Stimulated activated CD4-positive, alpha-beta T cell treated with anti-CD3 and anti-CD28 coated beads, Interleukin-1b, Interleukin-23, amount 100 ng/mL, for 48 hours (primary cell): ENCODE results near the gene SGSM1.

Experiments
- DNase-seq: peaks from one replicate; pipeline ENCODE4 v3.0.0-alpha.2; 2020

SGSM1 gene

DNA sequence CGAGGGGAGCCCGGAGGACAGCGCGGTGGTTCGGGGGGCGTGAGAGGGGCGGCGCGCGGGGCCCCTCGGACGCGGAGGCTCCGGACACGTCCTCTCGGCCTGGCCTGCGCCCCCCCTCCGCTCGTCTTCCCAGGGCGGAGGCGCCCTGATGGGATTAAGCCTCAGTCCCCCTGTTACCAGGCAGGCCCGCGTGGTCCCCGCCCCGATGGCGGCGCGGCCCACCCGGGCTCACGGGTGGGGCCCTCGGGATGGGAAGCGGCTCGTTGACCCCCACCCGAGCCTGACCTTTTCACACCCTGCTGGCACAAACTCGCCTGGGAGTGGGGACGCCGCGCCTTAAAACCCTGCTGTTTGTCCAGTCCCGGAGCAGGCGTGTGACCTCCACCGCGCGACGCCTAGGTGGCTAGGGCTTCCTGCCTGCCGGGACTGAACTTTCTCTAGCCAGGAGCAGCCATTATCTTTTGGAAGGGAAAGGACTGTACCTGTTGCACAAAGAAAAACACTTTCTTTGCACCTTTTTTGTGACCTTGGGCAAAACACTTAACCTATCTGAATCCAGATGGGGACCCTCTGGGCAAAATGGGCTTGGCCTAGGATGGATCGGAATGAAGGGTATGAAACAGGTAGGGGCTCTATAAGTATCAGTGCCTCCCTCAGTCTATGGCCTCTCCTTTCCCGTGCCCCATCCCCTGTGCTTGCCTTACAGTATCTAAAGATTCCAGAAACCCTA is 147.5 kb downstream of the SGSM1 start:
- DNase-seq: no peak

DNA sequence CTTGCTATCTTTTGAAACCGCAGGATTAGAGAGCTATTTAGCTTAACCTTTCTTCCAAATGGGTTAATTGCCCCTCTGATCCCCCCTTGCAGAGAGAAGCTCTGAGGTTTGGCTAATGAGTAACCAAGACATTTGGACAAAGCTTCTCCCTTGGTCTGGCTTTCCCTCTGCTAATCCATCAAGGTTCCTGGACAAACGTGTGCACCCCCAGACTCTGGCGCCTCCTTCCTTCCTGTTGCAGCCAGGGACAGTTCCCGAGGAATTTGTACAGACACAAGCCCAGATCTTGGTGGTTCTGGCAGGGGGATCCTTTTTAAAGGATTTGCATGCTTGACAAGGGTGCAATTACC is 148.1 kb downstream of the SGSM1 start:
- no peak for DNase-seq

DNA sequence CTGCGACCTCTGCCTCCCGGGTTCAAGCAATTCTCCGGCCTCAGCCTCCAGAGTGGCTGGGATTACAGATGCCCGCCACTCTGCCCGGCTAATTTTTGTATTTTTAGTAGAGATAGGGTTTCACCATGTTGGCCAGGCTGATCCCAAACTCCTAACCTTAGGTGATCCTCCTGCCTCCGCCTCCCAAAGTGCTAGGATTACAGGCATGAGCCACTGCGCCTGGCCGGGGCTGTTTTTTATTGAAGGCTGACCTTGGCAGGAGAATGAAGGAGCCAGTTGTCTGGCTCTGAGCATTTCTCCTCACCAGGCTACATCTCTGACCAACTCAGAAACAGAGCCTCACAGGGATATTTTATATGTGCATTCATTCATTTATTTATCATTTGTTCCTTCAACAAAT is 148.8 kb downstream of the SGSM1 start:
- DNase-seq: no peak

DNA sequence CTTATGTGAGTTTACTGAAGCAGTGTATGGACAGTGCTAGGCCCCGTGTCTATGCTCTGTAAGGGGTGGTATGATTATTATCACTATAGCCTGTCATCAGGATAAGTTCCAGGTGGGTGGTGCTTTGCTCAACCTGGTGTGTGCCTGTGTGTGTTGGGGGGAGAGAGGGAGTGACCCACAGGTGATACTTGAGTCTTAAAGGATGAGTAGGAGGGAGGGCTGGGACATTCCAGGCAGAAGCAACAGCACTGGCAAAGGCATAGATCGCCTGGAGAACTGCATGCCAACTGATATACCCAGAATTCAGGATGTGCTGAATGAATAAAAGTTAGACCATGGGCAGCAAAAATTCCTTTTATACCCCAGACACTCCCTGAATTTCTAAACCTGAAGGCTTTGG is 151.0 kb downstream of the SGSM1 start:
- no peak for DNase-seq

DNA sequence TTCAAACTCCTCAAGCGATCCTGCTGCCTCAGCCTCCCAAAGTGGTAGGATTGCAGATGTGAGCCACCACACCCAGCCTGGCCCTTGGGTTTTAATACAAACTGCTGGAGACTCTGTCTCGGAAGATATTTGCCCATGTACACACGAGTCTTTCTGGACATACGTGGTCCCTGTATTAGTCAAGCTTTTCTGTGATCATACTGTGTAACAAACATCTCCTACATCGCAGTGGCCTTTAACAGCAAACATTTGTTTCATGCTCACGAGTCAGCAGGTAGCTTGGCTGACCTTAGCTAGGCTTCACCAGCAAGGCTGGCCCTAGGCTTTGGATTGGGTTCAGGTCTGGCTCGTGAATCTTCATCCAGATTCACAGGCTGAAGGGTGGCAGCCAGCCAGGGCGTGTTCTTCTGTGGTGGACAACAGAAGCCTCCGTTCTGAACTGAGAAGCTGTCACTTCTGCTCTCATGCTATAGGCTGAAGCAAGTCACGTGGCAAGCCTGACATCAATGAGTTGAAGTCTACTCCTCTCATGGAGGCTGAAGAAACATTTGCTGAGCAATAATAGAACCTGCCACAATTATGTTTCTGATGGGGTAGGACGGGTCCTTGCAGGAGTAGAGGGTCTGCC is 155.3 kb downstream of the SGSM1 start:
- no peak for DNase-seq

DNA sequence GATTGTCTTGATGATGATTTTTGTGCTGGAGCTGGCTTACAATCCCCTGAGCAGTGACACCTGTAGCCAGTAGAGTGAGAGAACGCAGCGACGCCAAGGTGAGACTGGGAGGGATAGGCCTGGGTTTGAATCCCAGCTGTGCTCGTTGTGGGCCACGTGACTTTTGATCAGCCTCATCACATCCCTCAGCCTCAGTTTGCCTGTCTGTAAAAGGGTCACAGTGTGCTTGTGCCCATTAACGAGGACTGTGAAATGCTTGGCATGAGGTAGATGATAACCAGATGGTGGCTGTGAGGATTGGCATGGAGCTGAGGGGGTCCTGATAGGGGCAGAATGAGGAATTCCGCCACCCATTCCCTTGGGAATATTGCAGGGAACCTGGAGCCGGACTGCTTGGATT is 156.1 kb downstream of the SGSM1 start:
- no peak for DNase-seq

DNA sequence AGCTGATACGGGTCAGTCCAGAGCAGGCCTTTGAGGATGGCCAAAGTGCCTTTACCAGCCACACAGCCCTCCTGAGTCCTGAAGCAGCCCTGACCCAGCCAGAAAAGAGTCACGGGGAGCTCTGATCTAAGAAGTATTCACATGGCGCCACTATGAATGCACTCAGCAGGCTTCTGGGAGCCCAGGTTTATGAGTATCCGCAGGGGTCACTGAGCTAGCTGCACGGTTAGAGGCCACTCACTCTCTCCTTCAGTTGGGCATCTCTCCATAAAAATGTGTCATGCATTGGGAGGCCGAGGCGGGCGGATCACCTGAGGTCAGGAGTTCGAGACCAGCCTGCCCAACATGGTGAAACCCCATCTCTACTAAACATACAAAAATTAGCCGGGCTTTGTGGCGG is 156.8 kb downstream of the SGSM1 start:
- DNase-seq: no peak

DNA sequence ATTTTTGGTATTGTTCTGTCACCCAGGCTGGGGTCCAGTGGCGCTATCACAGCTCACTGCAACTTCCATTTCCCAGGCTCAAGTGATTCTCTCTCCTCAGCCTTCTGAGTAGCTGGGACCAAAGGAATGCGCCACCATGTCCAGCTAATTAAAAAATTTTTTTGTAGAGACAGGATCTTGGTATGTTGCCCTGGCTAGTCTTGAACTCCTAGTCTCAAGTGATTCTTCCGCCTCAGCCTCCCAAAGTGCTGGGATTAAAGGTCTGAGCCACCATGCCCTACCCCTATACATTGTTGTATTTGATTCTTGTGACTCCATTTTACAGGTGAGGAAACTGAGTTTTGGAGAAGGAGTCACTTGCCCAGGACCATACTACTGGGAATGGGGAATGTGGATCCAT is 158.4 kb downstream of the SGSM1 start:
- DNase-seq: no peak

DNA sequence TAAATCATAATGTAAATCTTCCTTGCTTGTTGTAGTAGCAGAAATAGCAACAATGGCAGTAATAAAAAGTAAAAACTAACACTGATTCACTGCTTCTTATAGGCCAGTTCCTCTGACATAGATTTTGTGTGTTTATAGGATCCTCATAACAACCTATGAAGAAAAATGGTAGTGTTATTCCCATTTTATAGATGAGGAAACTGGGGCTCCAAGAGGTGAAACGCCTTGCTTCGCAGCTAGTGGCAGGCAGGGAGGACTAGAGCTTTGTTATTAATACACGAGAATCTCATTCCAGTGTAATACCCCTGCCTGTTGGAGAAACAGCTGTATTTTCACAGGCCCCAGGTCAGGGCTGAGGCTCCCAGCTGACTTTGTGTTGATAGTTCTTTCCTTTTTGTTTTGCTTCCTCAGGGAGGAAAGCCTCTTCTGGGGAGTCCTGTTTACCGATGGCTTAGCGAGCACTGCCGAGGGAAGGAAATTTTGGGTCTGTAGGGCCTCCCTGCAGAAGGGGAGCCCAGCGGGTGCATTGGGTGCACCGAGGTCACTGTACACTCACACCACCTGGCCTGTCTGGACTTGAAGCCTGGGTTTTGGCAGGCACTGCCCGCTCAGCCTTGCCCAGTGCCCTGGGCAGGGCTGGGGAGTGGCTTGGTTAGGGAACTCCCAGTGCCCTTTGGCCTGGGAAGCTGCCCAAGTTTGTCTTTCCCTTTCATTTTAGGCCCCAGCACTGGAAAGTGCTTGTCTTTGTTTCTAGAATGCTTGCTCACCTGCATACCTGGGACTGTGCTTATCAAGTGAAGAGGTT is 160.0 kb downstream of the SGSM1 start:
- no peak for DNase-seq

DNA sequence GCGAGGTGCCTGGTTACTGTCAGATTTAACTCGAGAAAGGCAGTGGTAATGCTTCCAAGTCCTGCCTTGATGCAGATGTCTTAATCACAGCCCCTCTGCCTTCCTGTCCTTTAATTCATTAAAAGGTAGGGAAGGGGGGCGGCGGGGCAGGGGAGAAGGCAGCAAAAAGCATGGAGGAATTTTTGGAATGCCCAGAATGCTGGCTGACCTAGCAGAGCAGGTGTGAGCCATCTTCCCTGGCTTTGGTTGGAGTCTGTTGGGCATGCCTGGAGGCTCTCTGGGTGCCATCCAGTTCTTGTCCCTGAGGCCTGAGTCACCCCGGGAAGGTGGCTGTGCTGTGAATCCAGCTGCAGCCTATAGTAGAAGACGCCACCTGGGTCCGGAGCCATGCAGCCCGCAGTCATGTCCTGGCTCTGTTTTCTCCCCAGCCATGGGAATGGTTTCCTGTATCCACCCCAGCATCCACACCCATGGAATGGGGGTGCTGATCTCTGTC is 162.1 kb downstream of the SGSM1 start:
- no peak for DNase-seq

DNA sequence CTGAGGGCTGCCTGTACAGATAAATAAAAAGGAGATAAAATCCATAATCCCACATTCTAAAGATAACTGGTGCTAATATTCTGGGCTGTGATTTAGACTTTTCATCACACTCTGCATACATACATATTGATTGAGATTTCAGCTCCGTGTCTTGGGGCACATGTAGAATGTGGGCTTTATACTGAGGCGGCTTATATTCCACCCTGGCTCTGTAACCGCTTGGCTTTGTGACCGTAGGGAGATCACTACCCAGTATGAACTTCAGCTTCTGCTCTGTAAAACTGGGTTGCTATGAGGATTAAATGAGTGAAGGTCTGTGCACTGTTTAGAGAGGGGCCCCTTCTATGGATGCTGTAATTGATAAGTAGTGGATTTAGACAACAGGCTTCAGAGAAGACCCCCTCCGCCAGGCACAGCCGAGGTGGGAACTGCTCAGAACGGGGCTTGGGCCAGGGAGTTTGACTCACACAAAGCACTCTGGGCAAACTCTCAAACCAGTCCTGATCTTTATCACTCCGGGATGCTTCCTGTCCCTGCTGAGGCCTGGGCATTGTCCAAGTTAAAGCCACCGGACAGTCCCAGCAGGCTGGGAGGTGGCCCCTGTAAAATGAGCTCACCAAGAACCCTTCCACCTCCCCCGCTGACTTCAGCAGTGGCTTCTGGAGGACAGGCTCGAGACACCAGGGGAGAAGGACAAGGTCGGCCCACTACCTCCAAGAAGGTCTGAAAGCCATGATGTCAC is 163.7 kb downstream of the SGSM1 start:
- no peak for DNase-seq

DNA sequence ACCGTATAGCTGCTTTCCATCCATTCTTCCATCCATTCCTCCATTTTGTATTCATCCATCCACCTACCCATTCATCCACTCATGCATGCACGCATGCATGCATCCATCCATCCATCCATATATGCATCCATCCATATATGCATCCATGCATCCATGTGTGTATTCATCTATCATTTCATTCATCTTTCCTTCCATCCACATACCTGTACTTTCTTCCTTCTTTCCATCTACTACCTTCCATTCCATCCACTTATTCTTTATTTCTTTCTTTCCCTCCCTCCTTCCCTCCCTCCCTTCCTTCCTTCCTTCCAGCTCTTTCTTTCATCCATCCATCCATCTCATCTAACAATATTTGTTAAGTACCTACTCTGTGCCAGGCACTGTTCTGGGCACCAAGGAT is 166.4 kb downstream of the SGSM1 start:
- no peak for DNase-seq

DNA sequence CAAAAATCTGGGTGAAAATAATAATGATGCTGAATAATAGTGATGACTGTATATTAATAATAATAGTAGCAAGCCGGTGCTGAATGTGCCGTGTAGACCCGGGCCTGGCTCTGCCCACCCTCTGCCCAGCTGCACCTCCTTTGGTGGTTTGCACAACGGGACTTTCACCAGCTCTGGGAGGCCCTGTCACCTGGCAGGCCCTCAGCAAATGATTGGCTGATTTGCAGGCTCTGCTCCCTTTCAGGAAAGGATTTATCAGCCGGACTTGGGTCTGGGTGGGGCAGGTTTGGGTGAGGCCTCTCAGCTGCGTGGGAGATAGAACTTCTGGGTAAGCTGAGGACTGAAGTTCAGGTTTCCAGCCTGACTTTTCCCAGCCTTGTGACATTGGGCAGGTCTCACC is 167.9 kb downstream of the SGSM1 start:
- DNase-seq: no peak

DNA sequence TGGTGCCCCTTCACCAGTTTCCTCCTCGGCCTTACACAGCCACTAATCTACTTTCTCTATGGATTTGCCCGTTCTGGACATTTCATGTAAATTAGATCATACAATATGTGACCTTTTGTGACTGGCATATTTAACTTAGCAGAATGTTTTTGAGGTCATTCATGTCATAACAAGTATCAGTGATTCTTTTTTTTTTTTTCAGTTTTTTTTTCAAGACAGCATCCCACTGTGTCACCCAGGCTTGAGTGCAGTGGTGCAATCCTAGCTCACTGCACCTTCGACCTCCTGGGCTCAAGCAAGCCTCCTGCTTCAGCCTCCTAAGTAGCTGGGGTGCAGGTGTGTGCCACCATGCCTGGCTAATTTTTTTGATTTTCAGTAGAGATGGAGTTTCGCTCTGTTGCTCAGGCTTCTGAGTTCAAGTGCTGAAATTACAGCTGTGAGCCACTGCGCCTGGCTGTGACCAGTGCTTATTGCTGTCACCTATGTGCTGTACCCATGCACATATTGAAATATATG is 169.2 kb downstream of the SGSM1 start:
- no peak for DNase-seq

DNA sequence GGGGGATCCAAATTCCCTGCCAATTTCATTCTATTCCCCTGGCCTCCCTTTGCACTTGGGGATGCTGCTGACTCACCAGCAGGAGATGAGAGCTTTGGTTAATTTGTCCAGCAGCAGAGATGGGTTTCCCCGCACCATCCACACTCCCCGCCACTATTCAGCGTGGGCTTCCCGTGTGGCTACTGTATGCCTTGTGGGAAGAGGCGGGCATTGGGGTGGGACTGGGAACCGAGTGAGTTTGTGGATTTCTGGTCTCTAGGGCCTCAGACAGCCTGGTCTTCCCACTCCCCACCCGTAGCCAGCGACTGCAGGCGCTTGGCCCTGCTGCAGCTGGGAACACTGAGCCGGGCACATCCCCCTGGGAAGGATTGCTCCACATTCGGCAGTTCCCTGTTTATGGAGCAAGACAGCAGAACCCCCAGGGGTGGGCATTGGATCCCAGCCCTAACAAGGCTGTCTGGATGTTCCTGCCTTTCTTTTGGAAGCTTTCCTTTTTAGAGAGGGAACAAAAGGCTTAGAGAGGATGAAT is 169.9 kb downstream of the SGSM1 start:
- DNase-seq: no peak

DNA sequence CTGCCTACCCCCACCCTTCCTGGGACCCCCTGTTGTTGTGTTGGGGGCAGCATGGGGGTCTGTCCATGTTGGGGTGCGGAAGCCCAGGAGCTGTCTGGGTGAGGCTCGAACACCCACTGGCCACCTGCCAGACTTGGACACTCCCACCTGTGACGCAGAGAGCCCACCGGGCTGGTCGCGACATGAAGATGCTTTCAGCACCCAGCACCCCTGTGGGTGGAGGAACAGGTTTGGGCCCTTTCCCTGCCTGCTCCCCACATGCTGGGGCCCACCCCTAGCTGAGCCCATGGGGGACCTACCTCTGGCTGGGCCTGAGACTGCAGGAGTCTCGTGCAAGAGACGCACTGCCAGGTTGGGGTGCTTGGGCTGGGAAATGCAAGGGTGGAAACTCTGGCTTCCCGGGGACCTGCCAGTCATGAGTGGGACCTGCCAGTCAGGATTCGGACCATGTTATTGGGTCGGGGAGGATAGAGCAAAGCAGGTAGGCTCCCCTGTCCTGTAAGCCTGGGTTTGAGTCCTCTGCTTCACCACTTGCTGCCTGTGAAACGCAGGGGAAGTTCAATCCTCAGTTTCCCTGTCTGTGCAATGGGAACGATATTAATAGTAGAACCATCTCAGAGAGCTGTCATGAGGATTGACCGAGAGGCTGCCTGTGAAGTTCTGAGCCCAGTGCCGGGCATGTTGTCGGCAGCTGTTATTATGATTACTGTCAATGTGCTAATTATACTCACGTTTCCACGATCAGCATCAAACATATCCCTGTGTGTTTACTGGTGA is 170.6 kb downstream of the SGSM1 start:
- DNase-seq: no peak
